ENCODE results near the gene RAB4A. TPM values are rescaled to one million over a fixed set of nuclear protein-coding genes. Genes with fewer than 3 reads are reported as not detected.

RAB4A gene
- total and polyA plus RNA-seq, 2 of the 13 experiments (the other 11 are each of a cell fraction or from before 2014, with no cell fraction given) = 56.0 to 80.1 TPM

DNA sequence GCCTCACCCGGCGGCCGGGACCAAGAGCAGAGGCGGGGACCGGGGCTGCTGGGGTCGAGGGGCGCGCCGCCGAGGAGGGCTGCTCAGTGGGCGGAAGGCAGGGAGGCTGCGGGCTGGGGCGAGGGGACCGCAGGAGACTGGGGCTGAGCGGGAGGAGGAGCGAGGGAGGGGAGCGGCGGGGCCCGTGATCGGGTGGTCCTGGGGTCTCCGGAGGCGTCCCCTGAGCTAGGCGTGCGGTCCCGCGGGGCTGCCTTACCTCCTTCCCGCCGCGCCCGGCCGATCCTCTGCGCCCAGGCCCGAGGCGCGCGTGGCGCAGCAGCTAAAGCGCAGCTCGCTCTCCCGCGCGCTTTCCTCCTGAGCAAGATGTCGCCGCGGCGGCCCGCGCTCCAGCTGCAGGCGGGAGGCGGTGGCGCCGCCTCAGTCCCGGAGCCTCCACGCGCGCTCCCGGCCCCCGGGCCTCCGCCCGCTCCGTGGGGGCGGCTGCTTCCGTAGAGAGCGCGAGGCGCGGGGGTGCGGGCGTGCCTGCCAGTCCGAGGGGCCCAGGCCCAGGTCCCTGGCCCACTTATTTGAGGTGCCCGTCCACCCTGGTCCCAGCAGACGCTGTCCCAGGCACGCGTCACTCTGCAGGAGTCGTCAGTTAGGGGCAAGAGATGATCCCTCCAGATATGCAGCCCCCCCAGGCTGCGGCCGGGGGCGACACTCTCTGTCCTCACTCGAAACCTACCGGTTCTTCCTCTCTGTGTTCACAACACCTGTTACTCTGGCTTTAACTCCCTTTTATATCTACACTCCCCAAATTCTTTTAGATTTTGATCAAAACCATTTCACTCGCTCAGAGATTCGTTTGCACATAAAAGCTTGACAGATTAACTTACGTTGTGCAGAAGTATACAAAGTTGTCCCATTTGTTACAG lies 72.0 kb downstream of the RAB4A start, which contains the start of gene CCSAP (continued):
- TF ChIP-seq, protein P1, sequence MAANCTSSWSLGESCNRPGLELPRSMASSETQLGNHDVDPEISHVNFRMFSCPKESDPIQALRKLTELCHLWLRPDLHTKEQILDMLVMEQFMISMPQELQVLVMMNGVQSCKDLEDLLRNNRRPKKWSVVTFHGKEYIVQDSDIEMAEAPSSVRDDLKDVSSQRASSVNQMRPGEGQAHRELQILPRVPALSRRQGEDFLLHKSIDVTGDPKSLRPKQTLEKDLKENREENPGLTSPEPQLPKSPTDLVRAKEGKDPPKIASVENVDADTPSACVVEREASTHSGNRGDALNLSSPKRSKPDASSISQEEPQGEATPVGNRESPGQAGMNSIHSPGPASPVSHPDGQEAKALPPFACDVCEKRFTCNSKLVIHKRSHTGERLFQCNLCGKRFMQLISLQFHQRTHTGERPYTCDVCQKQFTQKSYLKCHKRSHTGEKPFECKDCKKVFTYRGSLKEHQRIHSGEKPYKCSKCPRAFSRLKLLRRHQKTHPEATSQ (CRISPR knock-in tag; IDR thresholded peaks at IDR 0.05; ENCODE audit: borderline replicate concordance) = no peak
- TF ChIP-seq ZFP62 (CRISPR knock-in tag; IDR thresholded peaks at IDR 0.05) (no peak), MTF1 (CRISPR knock-in tag; IDR thresholded peaks at IDR 0.05) (no peak), TCF12 (IDR thresholded peaks at IDR 0.05) (no peak), TCF12 (CRISPR knock-in tag; IDR thresholded peaks at IDR 0.05) (no peak; the same call in 1 of the 2 replicates), SMYD3 (CRISPR knock-in tag; IDR thresholded peaks at IDR 0.05) (no peak), TGIF2 (CRISPR knock-in tag; IDR thresholded peaks at IDR 0.05) (no peak), ASH2L (IDR thresholded peaks at IDR 0.05; ENCODE audit: insufficient read length, low read depth, low read length) (peak; percentile 18), ZNF530 (CRISPR knock-in tag; IDR thresholded peaks at IDR 0.05; ENCODE audit: low read depth) (no peak), ZNF703 (CRISPR knock-in tag; IDR thresholded peaks at IDR 0.05; ENCODE audit: borderline replicate concordance) (no peak), ZNF446 (CRISPR knock-in tag; IDR thresholded peaks at IDR 0.05) (0 out of 2 replicates have a peak, but pooled peaks have one; percentile 42), ZNF589 (CRISPR knock-in tag; conservative IDR thresholded peaks at IDR 0.05) (no peak)
- TF ChIP-seq, protein P2, sequence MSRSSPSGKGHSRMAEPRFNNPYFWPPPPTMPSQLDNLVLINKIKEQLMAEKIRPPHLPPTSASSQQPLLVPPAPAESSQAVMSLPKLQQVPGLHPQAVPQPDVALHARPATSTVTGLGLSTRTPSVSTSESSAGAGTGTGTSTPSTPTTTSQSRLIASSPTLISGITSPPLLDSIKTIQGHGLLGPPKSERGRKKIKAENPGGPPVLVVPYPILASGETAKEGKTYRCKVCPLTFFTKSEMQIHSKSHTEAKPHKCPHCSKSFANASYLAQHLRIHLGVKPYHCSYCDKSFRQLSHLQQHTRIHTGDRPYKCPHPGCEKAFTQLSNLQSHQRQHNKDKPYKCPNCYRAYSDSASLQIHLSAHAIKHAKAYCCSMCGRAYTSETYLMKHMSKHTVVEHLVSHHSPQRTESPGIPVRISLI (CRISPR knock-in tag; IDR thresholded peaks at IDR 0.05; ENCODE audit: borderline replicate concordance) = no peak
- TF ChIP-seq, protein P3, sequence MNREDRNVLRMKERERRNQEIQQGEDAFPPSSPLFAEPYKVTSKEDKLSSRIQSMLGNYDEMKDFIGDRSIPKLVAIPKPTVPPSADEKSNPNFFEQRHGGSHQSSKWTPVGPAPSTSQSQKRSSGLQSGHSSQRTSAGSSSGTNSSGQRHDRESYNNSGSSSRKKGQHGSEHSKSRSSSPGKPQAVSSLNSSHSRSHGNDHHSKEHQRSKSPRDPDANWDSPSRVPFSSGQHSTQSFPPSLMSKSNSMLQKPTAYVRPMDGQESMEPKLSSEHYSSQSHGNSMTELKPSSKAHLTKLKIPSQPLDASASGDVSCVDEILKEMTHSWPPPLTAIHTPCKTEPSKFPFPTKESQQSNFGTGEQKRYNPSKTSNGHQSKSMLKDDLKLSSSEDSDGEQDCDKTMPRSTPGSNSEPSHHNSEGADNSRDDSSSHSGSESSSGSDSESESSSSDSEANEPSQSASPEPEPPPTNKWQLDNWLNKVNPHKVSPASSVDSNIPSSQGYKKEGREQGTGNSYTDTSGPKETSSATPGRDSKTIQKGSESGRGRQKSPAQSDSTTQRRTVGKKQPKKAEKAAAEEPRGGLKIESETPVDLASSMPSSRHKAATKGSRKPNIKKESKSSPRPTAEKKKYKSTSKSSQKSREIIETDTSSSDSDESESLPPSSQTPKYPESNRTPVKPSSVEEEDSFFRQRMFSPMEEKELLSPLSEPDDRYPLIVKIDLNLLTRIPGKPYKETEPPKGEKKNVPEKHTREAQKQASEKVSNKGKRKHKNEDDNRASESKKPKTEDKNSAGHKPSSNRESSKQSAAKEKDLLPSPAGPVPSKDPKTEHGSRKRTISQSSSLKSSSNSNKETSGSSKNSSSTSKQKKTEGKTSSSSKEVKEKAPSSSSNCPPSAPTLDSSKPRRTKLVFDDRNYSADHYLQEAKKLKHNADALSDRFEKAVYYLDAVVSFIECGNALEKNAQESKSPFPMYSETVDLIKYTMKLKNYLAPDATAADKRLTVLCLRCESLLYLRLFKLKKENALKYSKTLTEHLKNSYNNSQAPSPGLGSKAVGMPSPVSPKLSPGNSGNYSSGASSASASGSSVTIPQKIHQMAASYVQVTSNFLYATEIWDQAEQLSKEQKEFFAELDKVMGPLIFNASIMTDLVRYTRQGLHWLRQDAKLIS (CRISPR knock-in tag; IDR thresholded peaks at IDR 0.05) = no peak
- TF ChIP-seq, protein P4, sequence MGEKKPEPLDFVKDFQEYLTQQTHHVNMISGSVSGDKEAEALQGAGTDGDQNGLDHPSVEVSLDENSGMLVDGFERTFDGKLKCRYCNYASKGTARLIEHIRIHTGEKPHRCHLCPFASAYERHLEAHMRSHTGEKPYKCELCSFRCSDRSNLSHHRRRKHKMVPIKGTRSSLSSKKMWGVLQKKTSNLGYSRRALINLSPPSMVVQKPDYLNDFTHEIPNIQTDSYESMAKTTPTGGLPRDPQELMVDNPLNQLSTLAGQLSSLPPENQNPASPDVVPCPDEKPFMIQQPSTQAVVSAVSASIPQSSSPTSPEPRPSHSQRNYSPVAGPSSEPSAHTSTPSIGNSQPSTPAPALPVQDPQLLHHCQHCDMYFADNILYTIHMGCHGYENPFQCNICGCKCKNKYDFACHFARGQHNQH (CRISPR knock-in tag; IDR thresholded peaks at IDR 0.05) = no peak; the same call in 1 of the 2 replicates
- TF ChIP-seq, protein P5, sequence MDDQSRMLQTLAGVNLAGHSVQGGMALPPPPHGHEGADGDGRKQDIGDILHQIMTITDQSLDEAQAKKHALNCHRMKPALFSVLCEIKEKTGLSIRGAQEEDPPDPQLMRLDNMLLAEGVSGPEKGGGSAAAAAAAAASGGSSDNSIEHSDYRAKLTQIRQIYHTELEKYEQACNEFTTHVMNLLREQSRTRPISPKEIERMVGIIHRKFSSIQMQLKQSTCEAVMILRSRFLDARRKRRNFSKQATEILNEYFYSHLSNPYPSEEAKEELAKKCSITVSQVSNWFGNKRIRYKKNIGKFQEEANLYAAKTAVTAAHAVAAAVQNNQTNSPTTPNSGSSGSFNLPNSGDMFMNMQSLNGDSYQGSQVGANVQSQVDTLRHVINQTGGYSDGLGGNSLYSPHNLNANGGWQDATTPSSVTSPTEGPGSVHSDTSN (CRISPR knock-in tag; IDR thresholded peaks at IDR 0.05; ENCODE audit: borderline replicate concordance) = no peak
- TF ChIP-seq, protein P6, sequence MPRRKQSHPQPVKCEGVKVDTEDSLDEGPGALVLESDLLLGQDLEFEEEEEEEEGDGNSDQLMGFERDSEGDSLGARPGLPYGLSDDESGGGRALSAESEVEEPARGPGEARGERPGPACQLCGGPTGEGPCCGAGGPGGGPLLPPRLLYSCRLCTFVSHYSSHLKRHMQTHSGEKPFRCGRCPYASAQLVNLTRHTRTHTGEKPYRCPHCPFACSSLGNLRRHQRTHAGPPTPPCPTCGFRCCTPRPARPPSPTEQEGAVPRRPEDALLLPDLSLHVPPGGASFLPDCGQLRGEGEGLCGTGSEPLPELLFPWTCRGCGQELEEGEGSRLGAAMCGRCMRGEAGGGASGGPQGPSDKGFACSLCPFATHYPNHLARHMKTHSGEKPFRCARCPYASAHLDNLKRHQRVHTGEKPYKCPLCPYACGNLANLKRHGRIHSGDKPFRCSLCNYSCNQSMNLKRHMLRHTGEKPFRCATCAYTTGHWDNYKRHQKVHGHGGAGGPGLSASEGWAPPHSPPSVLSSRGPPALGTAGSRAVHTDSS (CRISPR knock-in tag; conservative IDR thresholded peaks at IDR 0.05) = no peak

Measured in HepG2 (cell line).